ENCODE data around the gene SNX30.

The SNX30 gene

DNA sequence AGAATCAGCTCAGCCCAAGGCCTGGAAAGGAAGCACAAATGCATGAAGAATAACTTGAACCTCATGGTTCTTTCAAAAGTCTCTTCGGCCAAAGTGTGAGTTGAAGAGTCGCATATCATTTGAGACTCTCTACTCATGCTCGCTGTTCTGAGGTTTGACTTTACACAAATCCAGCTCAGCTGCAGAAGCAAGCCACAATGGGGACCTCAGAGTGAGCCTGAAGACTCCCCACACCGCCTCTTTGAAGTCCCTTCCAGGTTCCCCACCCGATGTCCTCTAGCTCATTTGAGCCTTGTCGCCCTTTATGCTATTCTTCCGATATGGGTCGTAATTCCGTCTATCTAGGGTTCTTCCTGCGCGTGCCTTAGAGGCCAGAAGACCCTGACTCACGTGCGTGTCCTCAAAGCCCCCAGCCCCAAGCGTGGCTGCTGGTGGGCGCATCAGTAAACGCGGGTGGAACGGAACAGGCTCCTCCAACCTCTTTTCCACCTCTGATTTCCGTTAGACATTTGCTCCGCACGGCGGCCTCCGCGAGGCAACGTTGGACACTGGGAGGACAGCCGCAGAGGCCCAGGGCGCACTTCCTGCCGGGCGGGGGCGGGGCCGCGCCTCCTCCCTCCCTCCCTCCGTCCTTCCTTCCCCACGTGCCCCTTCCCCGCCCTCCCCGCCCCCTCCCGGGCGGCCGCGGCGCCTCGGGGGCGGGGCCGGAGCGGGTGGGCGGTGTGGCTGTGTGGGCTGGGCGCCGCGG is at the start of gene SNX30 (continued):
- TF ChIP-seq SP2 (tag by site-specific recombination; IDR thresholded peaks at IDR 0.05): peak; percentile 76
- TF ChIP-seq ZBTB8A (tag by site-specific recombination; IDR thresholded peaks at IDR 0.05): peak; percentile 71
- TF ChIP-seq KLF16 (tag by site-specific recombination; IDR thresholded peaks at IDR 0.05): peak; percentile 81
- TF ChIP-seq ZNF521 (tag by site-specific recombination; IDR thresholded peaks at IDR 0.05): no peak
- TF ChIP-seq ZNF324 (tag by site-specific recombination; IDR thresholded peaks at IDR 0.05): 0 out of 2 replicates have a peak, but pooled peaks have one; percentile 47
- no peak for TF ChIP-seq ZBTB7A (tag by site-specific recombination; IDR thresholded peaks at IDR 0.05; ENCODE audit: low read depth)
- TF ChIP-seq KLF10 (tag by site-specific recombination; IDR thresholded peaks at IDR 0.05): peak; percentile 87
- peak; percentile 34; the same call in 1 of the 2 replicates for TF ChIP-seq KLF7 (tag by site-specific recombination; IDR thresholded peaks at IDR 0.05; ENCODE audit: borderline replicate concordance)
- TF ChIP-seq ZEB2 (tag by site-specific recombination; IDR thresholded peaks at IDR 0.05): 0 out of 2 replicates have a peak, but pooled peaks have one; percentile 53
- TF ChIP-seq ZFP37 (tag by site-specific recombination; IDR thresholded peaks at IDR 0.05): 0 out of 2 replicates have a peak, but pooled peaks have one; percentile 58
- TF ChIP-seq, protein P1, sequence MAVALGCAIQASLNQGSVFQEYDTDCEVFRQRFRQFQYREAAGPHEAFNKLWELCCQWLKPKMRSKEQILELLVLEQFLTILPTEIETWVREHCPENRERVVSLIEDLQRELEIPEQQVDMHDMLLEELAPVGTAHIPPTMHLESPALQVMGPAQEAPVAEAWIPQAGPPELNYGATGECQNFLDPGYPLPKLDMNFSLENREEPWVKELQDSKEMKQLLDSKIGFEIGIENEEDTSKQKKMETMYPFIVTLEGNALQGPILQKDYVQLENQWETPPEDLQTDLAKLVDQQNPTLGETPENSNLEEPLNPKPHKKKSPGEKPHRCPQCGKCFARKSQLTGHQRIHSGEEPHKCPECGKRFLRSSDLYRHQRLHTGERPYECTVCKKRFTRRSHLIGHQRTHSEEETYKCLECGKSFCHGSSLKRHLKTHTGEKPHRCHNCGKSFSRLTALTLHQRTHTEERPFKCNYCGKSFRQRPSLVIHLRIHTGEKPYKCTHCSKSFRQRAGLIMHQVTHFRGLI (tag by site-specific recombination; IDR thresholded peaks at IDR 0.05): peak; percentile 18; the same call in 1 of the 2 replicates
- TF ChIP-seq, protein P2, sequence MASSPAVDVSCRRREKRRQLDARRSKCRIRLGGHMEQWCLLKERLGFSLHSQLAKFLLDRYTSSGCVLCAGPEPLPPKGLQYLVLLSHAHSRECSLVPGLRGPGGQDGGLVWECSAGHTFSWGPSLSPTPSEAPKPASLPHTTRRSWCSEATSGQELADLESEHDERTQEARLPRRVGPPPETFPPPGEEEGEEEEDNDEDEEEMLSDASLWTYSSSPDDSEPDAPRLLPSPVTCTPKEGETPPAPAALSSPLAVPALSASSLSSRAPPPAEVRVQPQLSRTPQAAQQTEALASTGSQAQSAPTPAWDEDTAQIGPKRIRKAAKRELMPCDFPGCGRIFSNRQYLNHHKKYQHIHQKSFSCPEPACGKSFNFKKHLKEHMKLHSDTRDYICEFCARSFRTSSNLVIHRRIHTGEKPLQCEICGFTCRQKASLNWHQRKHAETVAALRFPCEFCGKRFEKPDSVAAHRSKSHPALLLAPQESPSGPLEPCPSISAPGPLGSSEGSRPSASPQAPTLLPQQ (tag by site-specific recombination; IDR thresholded peaks at IDR 0.05): peak; percentile 72; the same call in 1 of the 2 replicates
- peak; percentile 48; the same call in 1 of the 2 replicates for TF ChIP-seq ZNF391 (tag by site-specific recombination; IDR thresholded peaks at IDR 0.05; ENCODE audit: borderline replicate concordance, low read depth)
- TF ChIP-seq IKZF3 (tag by site-specific recombination; IDR thresholded peaks at IDR 0.05): no peak

DNA sequence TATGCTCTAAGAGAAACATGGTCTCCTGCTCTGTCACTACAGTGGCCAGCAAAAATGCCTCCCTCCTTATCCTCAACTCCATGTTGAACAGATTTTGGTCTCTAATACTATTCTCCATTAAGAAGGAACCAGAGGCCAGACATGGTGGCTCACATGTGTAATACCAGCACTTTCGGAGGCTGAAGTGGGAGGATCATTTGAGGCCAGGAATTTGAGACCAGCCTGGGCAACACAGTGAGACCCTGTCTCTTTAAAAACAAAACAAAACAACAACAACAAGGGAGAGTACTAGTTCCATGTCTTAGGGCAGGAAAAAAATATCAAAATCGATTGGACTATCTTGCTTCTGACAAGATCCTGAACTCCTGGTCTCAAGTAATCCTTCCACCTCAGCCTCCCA is 47.3 kb upstream of the SNX30 start:
- TF ChIP-seq ZNF658 (tag by site-specific recombination; IDR thresholded peaks at IDR 0.05) (no peak), ZNF830 (tag by site-specific recombination; IDR thresholded peaks at IDR 0.05; ENCODE audit: low read depth) (no peak), ZNF266 (tag by site-specific recombination; IDR thresholded peaks at IDR 0.05; ENCODE audit: low read depth) (no peak), KLF16 (tag by site-specific recombination; IDR thresholded peaks at IDR 0.05) (no peak)
- TF ChIP-seq, protein P3, sequence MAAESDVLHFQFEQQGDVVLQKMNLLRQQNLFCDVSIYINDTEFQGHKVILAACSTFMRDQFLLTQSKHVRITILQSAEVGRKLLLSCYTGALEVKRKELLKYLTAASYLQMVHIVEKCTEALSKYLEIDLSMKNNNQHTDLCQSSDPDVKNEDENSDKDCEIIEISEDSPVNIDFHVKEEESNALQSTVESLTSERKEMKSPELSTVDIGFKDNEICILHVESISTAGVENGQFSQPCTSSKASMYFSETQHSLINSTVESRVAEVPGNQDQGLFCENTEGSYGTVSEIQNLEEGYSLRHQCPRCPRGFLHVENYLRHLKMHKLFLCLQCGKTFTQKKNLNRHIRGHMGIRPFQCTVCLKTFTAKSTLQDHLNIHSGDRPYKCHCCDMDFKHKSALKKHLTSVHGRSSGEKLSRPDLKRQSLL (tag by site-specific recombination; IDR thresholded peaks at IDR 0.05): no peak
- H3K9me3 ChIP-seq (ENCODE audit: control insufficient read depth, insufficient read depth, low read depth, low read length): no peaks in the 10 kb centered on the region
- no peak overlapping the region for H3K27ac ChIP-seq (ENCODE audit: extremely low read depth, low read depth, low read length)
- CTCF ChIA-PET: interaction anchor here (1.2 kb wide), 1 partner anchor 606 kb away, joined by 3 read pairs; no protein-coding TSS in a partner anchor
- H3K36me3 ChIP-seq (ENCODE audit: control insufficient read depth in 2 of 2, insufficient read depth in 1 of 2, low read length in 2 of 2): no peaks in the 10 kb centered on the region
- POLR2A ChIA-PET: no interaction called here
- H3K4me3 ChIP-seq (ENCODE audit: low read depth, low read length): no peak overlapping the region
- H3K4me1 ChIP-seq (ENCODE audit: control insufficient read depth, insufficient read depth, low read length): no peaks in the 10 kb centered on the region

Measured in HEK293 (cell line).